Stomach (tissue), 4 donors: Measurements from ENCODE around the gene GAGE10.

Experiments used
- EP300 ChIP-seq: sonication (generic); formaldehyde crosslinking; IDR thresholded peaks from one replicate; pipeline ENCODE4 v1.6.1; 2017; ENCODE audit warnings: antibody characterized with exemption
- TF ChIP-seq, protein P1 (sequence below), 7 experiments: fragments of 450-650 bp in 4 of 7; fragments of 200-600 bp in 3 of 7; sonication (generic) in 3 of 7; IDR thresholded peaks; one replicate each; pipeline ENCODE4 v1.5.1; 2016 to 2019; ENCODE audit warnings: antibody characterized with exemption in 7 of 7, control low read depth in 2 of 7, mild to moderate bottlenecking in 1 of 7

DNA sequence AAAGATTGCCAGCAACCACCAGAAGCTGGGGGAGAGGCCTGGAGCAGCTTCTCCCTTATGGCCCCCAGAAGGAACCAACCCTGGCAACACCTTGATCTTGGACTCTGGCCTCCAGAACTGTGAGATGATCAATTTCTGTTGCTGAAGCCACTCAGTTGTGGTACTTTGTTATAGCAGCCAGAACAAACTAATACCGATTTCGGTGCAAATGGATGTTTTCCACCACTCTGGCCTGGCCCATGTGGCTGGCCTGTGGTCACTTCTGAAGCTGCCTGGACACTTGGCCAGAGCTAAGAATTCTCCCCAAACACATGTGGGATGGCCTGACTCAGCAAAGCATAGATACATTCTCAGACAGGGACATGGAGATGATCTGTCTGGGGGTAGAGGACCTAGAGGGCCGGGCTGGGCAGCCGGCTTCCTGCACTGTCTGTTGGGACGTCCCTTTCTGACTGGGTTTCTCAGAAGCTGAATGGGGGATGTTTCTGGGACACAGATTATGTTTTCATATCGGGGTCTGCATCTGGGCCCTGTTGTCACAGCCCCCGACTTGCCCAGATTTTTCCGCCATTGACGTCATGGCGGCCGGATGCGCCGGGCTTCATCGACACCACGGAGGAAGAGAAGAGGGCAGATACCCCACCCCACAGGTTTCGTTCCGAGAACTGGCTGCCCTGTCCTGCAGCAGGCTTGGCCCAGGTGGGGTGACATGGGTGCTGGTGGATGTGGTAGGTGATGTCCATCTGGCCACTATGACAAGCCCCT is 43.0 kb upstream of the GAGE10 start:
- TF ChIP-seq, protein P1, sequence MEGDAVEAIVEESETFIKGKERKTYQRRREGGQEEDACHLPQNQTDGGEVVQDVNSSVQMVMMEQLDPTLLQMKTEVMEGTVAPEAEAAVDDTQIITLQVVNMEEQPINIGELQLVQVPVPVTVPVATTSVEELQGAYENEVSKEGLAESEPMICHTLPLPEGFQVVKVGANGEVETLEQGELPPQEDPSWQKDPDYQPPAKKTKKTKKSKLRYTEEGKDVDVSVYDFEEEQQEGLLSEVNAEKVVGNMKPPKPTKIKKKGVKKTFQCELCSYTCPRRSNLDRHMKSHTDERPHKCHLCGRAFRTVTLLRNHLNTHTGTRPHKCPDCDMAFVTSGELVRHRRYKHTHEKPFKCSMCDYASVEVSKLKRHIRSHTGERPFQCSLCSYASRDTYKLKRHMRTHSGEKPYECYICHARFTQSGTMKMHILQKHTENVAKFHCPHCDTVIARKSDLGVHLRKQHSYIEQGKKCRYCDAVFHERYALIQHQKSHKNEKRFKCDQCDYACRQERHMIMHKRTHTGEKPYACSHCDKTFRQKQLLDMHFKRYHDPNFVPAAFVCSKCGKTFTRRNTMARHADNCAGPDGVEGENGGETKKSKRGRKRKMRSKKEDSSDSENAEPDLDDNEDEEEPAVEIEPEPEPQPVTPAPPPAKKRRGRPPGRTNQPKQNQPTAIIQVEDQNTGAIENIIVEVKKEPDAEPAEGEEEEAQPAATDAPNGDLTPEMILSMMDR (IDR thresholded peaks at IDR 0.05): no peak
- no peak for TF ChIP-seq EP300
